ENCODE measurements around the gene ALAS1.

- TF ChIP-seq CTCF (IDR thresholded peaks at IDR 0.05; ENCODE audit: extremely low read depth in 1 of 2, insufficient read depth in 1 of 2, low read depth in 1 of 2, low read length in 2 of 2) (no peak), POLR2AphosphoS5 (IDR thresholded peaks at IDR 0.05; ENCODE audit: insufficient read depth, low read depth, low read length) (no peak), POLR2A (IDR thresholded peaks at IDR 0.05; ENCODE audit: low read depth, low read length) (no peak), JUN (IDR thresholded peaks at IDR 0.05; ENCODE audit: borderline replicate concordance, insufficient read depth, insufficient read length, low read depth) (no peak), GATA2 (IDR thresholded peaks at IDR 0.05; ENCODE audit: insufficient read depth, insufficient read length, low read depth, low read length) (no peak), MAX (IDR thresholded peaks at IDR 0.05; ENCODE audit: insufficient read depth, insufficient read length) (no peak), EZH2 (IDR thresholded peaks at IDR 0.05; ENCODE audit: borderline replicate concordance, low read depth, low read length, severe bottlenecking) (no peak), MYC (IDR thresholded peaks at IDR 0.05; ENCODE audit: low read depth, low read length) (no peak), FOS (IDR thresholded peaks at IDR 0.05; ENCODE audit: borderline replicate concordance, insufficient read depth, low read length) (no peak)
Measured at GRCh38 chr3:52230889-52231499, 33.0 kb downstream of the ALAS1 start.
